Stomach (tissue), 4 donors: ENCODE data around the gene CXXC4.

Experiments used
- EP300 ChIP-seq: sonication (generic); formaldehyde crosslinking; IDR thresholded peaks from one replicate; pipeline ENCODE4 v1.6.1; 2017; ENCODE audit warnings: antibody characterized with exemption
- POLR2A ChIP-seq, 4 donors: fragments of 450-650 bp; IDR thresholded peaks; one replicate each; pipeline ENCODE4 v1.6.1; 2016; ENCODE audit warnings: antibody characterized with exemption in 4 of 4, control low read depth in 2 of 4, mild to moderate bottlenecking in 1 of 4, moderate library complexity in 1 of 4
- POLR2AphosphoS5 ChIP-seq, 3 donors: sonication (generic); formaldehyde crosslinking; IDR thresholded peaks; one replicate each; pipeline ENCODE4 v1.6.1; 2016; ENCODE audit warnings: antibody characterized with exemption in 3 of 3

GRCh38 chr4:104501290-104501689 is 6.6 kb upstream of the CXXC4 start:
- TF ChIP-seq POLR2AphosphoS5 (IDR thresholded peaks at IDR 0.05), result no peak
- TF ChIP-seq POLR2A (IDR thresholded peaks at IDR 0.05), result no peak
- no peak for TF ChIP-seq EP300
